ENCODE measurements around the gene ABHD2. TPM values are rescaled to one million over a fixed set of nuclear protein-coding genes. Genes with fewer than 3 reads are reported as not detected.

ABHD2 gene
- total RNA-seq, 4 donors from 2014 or later: 37.8 to 81.5 (median 58.3) TPM

DNA sequence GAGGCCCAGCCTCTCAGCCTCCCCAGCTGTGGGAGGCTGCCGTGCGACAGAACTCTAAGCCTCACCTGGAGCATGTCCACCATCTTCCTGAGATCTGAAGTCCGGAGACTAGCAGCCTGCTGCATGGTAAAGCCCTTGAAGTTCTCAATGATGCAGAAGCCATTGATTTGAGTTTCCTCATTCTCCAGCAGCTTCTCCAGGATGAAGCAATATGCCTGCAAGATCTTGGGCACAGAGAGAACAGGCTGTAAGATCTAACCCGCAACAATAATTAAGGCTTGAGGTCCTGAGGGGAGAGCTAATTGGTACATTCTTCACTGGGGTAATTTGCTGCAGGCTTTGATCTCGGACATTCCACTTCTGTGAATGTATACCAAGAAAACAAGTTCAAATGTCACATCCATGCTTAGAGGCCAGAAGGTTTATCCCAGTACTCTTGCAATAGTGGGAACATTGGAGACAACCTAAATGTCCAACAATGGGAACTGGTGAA lies 123.5 kb downstream of the ABHD2 start:
- H3K36me3 ChIP-seq: no peaks in the 10 kb centered on the region
- WGBS, 2 donors (ENCODE audit: low coverage in 1 of 2): 80% methylated on average over 5 of the region's 5 CpGs; no CpG with 5 or more reads in 1 of the 2 donors
- no peaks in the 10 kb centered on the region for H3K27me3 ChIP-seq
- no peak for TF ChIP-seq CTCF (IDR thresholded peaks at IDR 0.05)
- no peak for DNase-seq
- H3K4me1 ChIP-seq: peaks cover 0 to 20% (median 6%) of the 10 kb centered on the region in 4 donors
- H3K4me3 ChIP-seq: no peak overlapping the region
- H3K9me3 ChIP-seq: no peaks in the 10 kb centered on the region
- no peak overlapping the region for H3K27ac ChIP-seq
- intact Hi-C loops (cut with DNase I; ENCODE audit: low total_unique reads): no loop called here
- in situ Hi-C loops (cut with MboI; ENCODE audit: low pct_ligation_motif_present in 1 of 4, low pct_unique_long_range_greater_than_20kb in 1 of 4, low sequenced_read_pairs in 3 of 4): loop anchor here in 1 of 4 donors (25.0 kb wide), 1 partner anchor 226 kb away; no protein-coding TSS in a partner anchor

GRCh38 chr15:89215627-89216026 lies 127.4 kb downstream of the ABHD2 start:
- 73 to 100% methylated on average over 1 to 2 of the region's 2 CpGs for WGBS, 2 donors (ENCODE audit: low coverage in 1 of 2)
- Histone ChIP-seq H3K27ac (no peak overlapping the region), H3K4me3 (no peak overlapping the region), H3K4me1 (no peaks in the 10 kb centered on the region), H3K9me3 (no peaks in the 10 kb centered on the region), H3K36me3 (no peaks in the 10 kb centered on the region), H3K27me3 (no peaks in the 10 kb centered on the region)
- DNase-seq: no peak
- intact Hi-C loops (cut with DNase I; ENCODE audit: low total_unique reads) (no loop called here), in situ Hi-C loops (cut with MboI; ENCODE audit: low pct_ligation_motif_present in 1 of 4, low pct_unique_long_range_greater_than_20kb in 1 of 4, low sequenced_read_pairs in 3 of 4) (loop anchor here in 1 of 4 donors (25.0 kb wide), 1 partner anchor 222 kb away; no protein-coding TSS in a partner anchor)
- no peak for TF ChIP-seq POLR2AphosphoS5 (IDR thresholded peaks at IDR 0.05)
- TF ChIP-seq EP300 (IDR thresholded peaks at IDR 0.05; ENCODE audit: low read depth): no peak
- no peak for TF ChIP-seq POLR2A (IDR thresholded peaks at IDR 0.05)
- no peak for TF ChIP-seq CTCF (IDR thresholded peaks at IDR 0.05)

DNA sequence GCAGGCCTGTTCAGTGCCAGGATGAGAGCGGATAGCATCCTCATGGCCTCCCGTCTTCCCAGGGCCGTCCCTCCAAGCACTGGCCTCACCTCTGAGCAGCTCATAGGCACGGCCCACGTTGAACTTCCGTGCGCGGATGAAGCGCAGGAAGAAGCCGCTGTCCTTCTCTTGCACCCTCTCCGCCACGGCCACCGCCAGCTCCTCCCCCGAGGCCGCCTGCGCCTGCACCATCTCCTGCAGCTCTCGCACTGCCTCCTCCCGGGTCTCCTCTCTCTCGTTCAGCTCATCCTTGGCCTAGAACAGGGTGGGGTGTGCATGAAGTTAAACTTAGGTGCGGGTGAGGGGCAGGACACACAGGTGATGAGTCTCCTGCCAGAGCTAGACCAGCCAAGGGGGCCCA lies 128.8 kb downstream of the ABHD2 start:
- 92 to 95% methylated on average over 18 to 20 of the region's 20 CpGs for WGBS, 2 donors (ENCODE audit: low coverage in 1 of 2)
- Histone ChIP-seq H3K9me3 (no peaks in the 10 kb centered on the region), H3K36me3 (no peaks in the 10 kb centered on the region), H3K27ac (no peak overlapping the region), H3K27me3 (no peaks in the 10 kb centered on the region), H3K4me1 (no peaks in the 10 kb centered on the region), H3K4me3 (no peak overlapping the region)
- intact Hi-C loops (cut with DNase I; ENCODE audit: low total_unique reads): no loop called here
- in situ Hi-C loops (cut with MboI; ENCODE audit: low pct_ligation_motif_present in 1 of 4, low pct_unique_long_range_greater_than_20kb in 1 of 4, low sequenced_read_pairs in 3 of 4): loop anchor here in 1 of 4 donors (25.0 kb wide), 1 partner anchor 220 kb away; no protein-coding TSS in a partner anchor
- no peak for DNase-seq
- TF ChIP-seq POLR2A (IDR thresholded peaks at IDR 0.05): no peak
- TF ChIP-seq EP300 (IDR thresholded peaks at IDR 0.05; ENCODE audit: low read depth): no peak
- no peak for TF ChIP-seq POLR2AphosphoS5 (IDR thresholded peaks at IDR 0.05)
- TF ChIP-seq CTCF (IDR thresholded peaks at IDR 0.05): no peak

GRCh38 chr15:89217686-89218376 lies 129.6 kb downstream of the ABHD2 start:
- Histone ChIP-seq H3K4me3 (no peak overlapping the region), H3K36me3 (no peaks in the 10 kb centered on the region), H3K27ac (no peak overlapping the region), H3K27me3 (no peaks in the 10 kb centered on the region), H3K4me1 (no peaks in the 10 kb centered on the region), H3K9me3 (no peaks in the 10 kb centered on the region)
- in situ Hi-C loops (cut with MboI; ENCODE audit: low pct_ligation_motif_present in 1 of 4, low pct_unique_long_range_greater_than_20kb in 1 of 4, low sequenced_read_pairs in 3 of 4): loop anchor here in 1 of 4 donors (25.0 kb wide), 1 partner anchor 219 kb away; no protein-coding TSS in a partner anchor
- 85% methylated on average over 6 of the region's 6 CpGs; no CpG with 5 or more reads in 1 of the 2 donors for WGBS, 2 donors (ENCODE audit: low coverage in 1 of 2)
- intact Hi-C loops (cut with DNase I; ENCODE audit: low total_unique reads): no loop called here
- TF ChIP-seq CTCF (IDR thresholded peaks at IDR 0.05): no peak
- TF ChIP-seq EP300 (IDR thresholded peaks at IDR 0.05; ENCODE audit: low read depth): no peak
- no peak for TF ChIP-seq POLR2A (IDR thresholded peaks at IDR 0.05)
- TF ChIP-seq POLR2AphosphoS5 (IDR thresholded peaks at IDR 0.05): no peak
- DNase-seq: no peak
